B cell (primary cell): ENCODE measurements around the gene ADGRD1. TPM values are rescaled to one million over a fixed set of nuclear protein-coding genes. Genes with fewer than 3 reads are reported as not detected.

Source experiments
- ATAC-seq: fragments of 200-7000 bp; cut with Tn5 transposase; one replicate; pipeline ENCODE4 v1.10.0; 2021; ENCODE audit warnings: low read depth, mild to moderate bottlenecking, moderate number of reproducible peaks, moderate library complexity
- CTCF ChIA-PET: fragments of 350-600 bp; sonication (Branson Sonifier 250); formaldehyde crosslinking; loops from one replicate; lab custom pipeline; 2021; ENCODE audit warnings: antibody characterized with exemption, inconsistent platforms; lab: Charles Lee
- POLR2A ChIA-PET: fragments of 350-600 bp; sonication (Branson Sonifier 250); formaldehyde crosslinking; loops from one replicate; lab custom pipeline; 2021; ENCODE audit warnings: antibody characterized with exemption; lab: Charles Lee
- DNase-seq: peaks from one replicate; pipeline ENCODE4 v3.0.0; 2013
- H2AFZ ChIP-seq: 2 replicates; pipeline ENCODE4 v1.6.1; 2012; ENCODE audit warnings: mild to moderate bottlenecking, low read depth, low read length; ENCODE audit not compliant: insufficient read depth, poor library complexity, severe bottlenecking
- H3K27ac ChIP-seq, 2 donors: 1 replicate in 1 of 2; 2 replicates in 1 of 2; pipeline ENCODE4 v1.5.1; 2012 to 2013; ENCODE audit warnings: low read length in 2 of 2, mild to moderate bottlenecking in 2 of 2, moderate library complexity in 1 of 2
- H3K27me3 ChIP-seq, 4 experiments: fragments of 200-600 bp in 1 of 4; sonication (generic) in 1 of 4; replicated peaks in 1 of 4; 1 replicate in 2 of 4; 2 replicates in 2 of 4; pipeline versions ENCODE4 v1.6.1 to v1.7.0; 2013 to 2016; ENCODE audit warnings: low read length in 3 of 4, mild to moderate bottlenecking in 2 of 4, mixed read lengths in 1 of 4, moderate library complexity in 1 of 4; ENCODE audit not compliant: insufficient read depth in 4 of 4, control insufficient read depth in 3 of 4; ENCODE audit errors: control extremely low read depth in 1 of 4
- H3K36me3 ChIP-seq, 2 experiments: replicated peaks in 1 of 2; 1 replicate in 1 of 2; 2 replicates in 1 of 2; pipeline versions ENCODE4 v1.6.1 to v1.7.1; 2013; ENCODE audit warnings: low read length in 1 of 2; ENCODE audit not compliant: insufficient read depth in 2 of 2, control insufficient read depth in 1 of 2; ENCODE audit errors: control extremely low read depth in 1 of 2, extremely low read depth in 1 of 2
- H3K4me1 ChIP-seq, 2 donors: fragments of 200-600 bp in 1 of 2; sonication (generic) in 1 of 2; 1 replicate in 1 of 2; 2 replicates in 1 of 2; pipeline versions ENCODE4 v1.5.1 to v1.6.1; 2013 to 2017; ENCODE audit warnings: low read length in 2 of 2; ENCODE audit not compliant: control insufficient read depth in 2 of 2, insufficient read depth in 2 of 2
- H3K4me2 ChIP-seq: replicated peaks from 2 replicates; pipeline ENCODE3; 2012; ENCODE audit warnings: mild to moderate bottlenecking, low read depth, low read length; ENCODE audit not compliant: poor library complexity, severe bottlenecking
- H3K4me3 ChIP-seq, 5 experiments: fragments of 200-600 bp in 1 of 5; sonication (generic) in 1 of 5; 1 replicate in 3 of 5; 2 replicates in 2 of 5; pipeline versions ENCODE4 v1.5.1 to v1.7.0; 2011 to 2016; ENCODE audit warnings: low read length in 4 of 5, mild to moderate bottlenecking in 4 of 5, low read depth in 2 of 5, control low read depth in 1 of 5, moderate library complexity in 1 of 5; ENCODE audit not compliant: insufficient read depth in 1 of 5; ENCODE audit errors: control extremely low read depth in 1 of 5, extremely low read depth in 1 of 5
- H3K79me2 ChIP-seq: fragments of 200-600 bp; sonication (generic); one replicate; pipeline ENCODE4 v1.6.0; 2016; ENCODE audit warnings: low read length; ENCODE audit not compliant: control insufficient read depth, insufficient read depth
- H3K9ac ChIP-seq: fragments of 200-600 bp; sonication (generic); 2 replicates; pipeline ENCODE4 v1.6.1; 2017; ENCODE audit warnings: mild to moderate bottlenecking, low read length, moderate library complexity
- H3K9me3 ChIP-seq, 3 donors: one replicate each; pipeline versions ENCODE4 v1.6.1 to v1.7.1; 2013; ENCODE audit warnings: low read length in 2 of 3; ENCODE audit not compliant: control insufficient read depth in 2 of 3, insufficient read depth in 1 of 3; ENCODE audit errors: control extremely low read depth in 1 of 3
- H4K20me1 ChIP-seq: 2 replicates; pipeline ENCODE4 v1.6.0; 2012; ENCODE audit warnings: mild to moderate bottlenecking, low read length; ENCODE audit not compliant: insufficient read depth, control insufficient read depth, poor library complexity, severe bottlenecking
- H3K27ac Mint-ChIP-seq: one replicate; pipeline ENCODE4 v1.8.0; 2021; ENCODE audit warnings: mixed read lengths
- H3K27me3 Mint-ChIP-seq: one replicate; pipeline ENCODE4 v1.8.0; 2021; ENCODE audit warnings: mixed read lengths
- H3K4me1 Mint-ChIP-seq: one replicate; pipeline ENCODE4 v1.8.0; 2021; ENCODE audit warnings: mixed read lengths
- H3K4me3 Mint-ChIP-seq: one replicate; pipeline ENCODE4 v1.8.0; 2021; ENCODE audit warnings: mixed read lengths
- H3K9me3 Mint-ChIP-seq: one replicate; pipeline ENCODE4 v1.8.0; 2022; ENCODE audit warnings: mixed read lengths; ENCODE audit not compliant: insufficient read depth
- EZH2 ChIP-seq: IDR thresholded peaks from 2 replicates; pipeline ENCODE4 v1.6.1; 2012; ENCODE audit warnings: borderline replicate concordance, low read depth, mild to moderate bottlenecking, moderate library complexity, low read length; ENCODE audit not compliant: insufficient read depth, poor library complexity, severe bottlenecking
- WGBS: methylation state at CpG from one replicate; pipeline ENCODE4 v1.1.5; 2013; ENCODE audit warnings: missing lambda C conversion rate; ENCODE audit not compliant: insufficient coverage; 5-methylcytosine and 5-hydroxymethylcytosine counted together
- intact Hi-C: fragments of 100-400 bp; cut with micrococcal nuclease; formaldehyde crosslinking; loops from one replicate; pipeline ENCODE4 v1.10.0; 2022
- polyA plus RNA-seq: library from polyadenylated mRNA; depleted of rRNA; stranded (reverse); fragments of >200 nt; gene quantifications from 2 replicates; pipeline ENCODE4 v1.2.3, GENCODE V29; 2012
- total RNA-seq, 2 donors: library from RNA; stranded (reverse); fragments of 120-200 nt in 1 of 2; gene quantifications; 1 replicate in 1 of 2; 2 replicates in 1 of 2; pipeline versions ENCODE4 v1.2.3 to v1.2.4, GENCODE V29; 2013 to 2022
- TF ChIP-seq, protein P1 (sequence below): fragments of 200-600 bp; IDR thresholded peaks from one replicate; pipeline ENCODE4 v1.8.0; 2022; ENCODE audit warnings: antibody characterized with exemption, mild to moderate bottlenecking

The ADGRD1 gene
- total and polyA plus RNA-seq, 2 donors (not counting 1 experiment from before 2014, with no cell fraction given): 1.1 to 2.2 TPM

GRCh38 chr12:131138638-131139362 lies 185.1 kb downstream of the ADGRD1 start:
- Histone ChIP-seq H2AFZ (no peak overlapping the region), H3K79me2 (no peaks in the 10 kb centered on the region), H3K27ac (no peak overlapping the region), H3K9ac (no peak overlapping the region), H3K4me3 (no peak overlapping the region), H4K20me1 (no peaks in the 10 kb centered on the region), H3K9me3 (no peaks in the 10 kb centered on the region), H3K36me3 (no peaks in the 10 kb centered on the region), H3K4me2 (no peak overlapping the region), H3K4me1 (no peaks in the 10 kb centered on the region), H3K27me3 (no peaks in the 10 kb centered on the region)
- ATAC-seq (no peak), DNase-seq (no peak)
- Mint-ChIP-seq H3K9me3 (no peaks in the 10 kb centered on the region), H3K27ac (no peak overlapping the region), H3K4me3 (no peak overlapping the region), H3K27me3 (peaks cover 4% of the 10 kb centered on the region), H3K4me1 (peaks cover 2% of the 10 kb centered on the region)
- TF ChIP-seq EZH2: no peak
- TF ChIP-seq, protein P1, sequence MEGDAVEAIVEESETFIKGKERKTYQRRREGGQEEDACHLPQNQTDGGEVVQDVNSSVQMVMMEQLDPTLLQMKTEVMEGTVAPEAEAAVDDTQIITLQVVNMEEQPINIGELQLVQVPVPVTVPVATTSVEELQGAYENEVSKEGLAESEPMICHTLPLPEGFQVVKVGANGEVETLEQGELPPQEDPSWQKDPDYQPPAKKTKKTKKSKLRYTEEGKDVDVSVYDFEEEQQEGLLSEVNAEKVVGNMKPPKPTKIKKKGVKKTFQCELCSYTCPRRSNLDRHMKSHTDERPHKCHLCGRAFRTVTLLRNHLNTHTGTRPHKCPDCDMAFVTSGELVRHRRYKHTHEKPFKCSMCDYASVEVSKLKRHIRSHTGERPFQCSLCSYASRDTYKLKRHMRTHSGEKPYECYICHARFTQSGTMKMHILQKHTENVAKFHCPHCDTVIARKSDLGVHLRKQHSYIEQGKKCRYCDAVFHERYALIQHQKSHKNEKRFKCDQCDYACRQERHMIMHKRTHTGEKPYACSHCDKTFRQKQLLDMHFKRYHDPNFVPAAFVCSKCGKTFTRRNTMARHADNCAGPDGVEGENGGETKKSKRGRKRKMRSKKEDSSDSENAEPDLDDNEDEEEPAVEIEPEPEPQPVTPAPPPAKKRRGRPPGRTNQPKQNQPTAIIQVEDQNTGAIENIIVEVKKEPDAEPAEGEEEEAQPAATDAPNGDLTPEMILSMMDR: no peak
- intact Hi-C loops: no loop called here
- 86% methylated on average over 34 of the region's 34 CpGs for WGBS
- POLR2A ChIA-PET: no interaction called here
- CTCF ChIA-PET: no interaction called here

GRCh38 chr12:131139363-131140068 lies 185.8 kb downstream of the ADGRD1 start:
- Mint-ChIP-seq H3K27me3 (peaks cover 4% of the 10 kb centered on the region), H3K4me3 (no peak overlapping the region), H3K27ac (no peak overlapping the region), H3K9me3 (no peaks in the 10 kb centered on the region), H3K4me1 (peaks cover 2% of the 10 kb centered on the region)
- no peak for ATAC-seq
- no peaks in the 10 kb centered on the region for H3K4me1 ChIP-seq
- no peak overlapping the region for H3K27ac ChIP-seq
- no peaks in the 10 kb centered on the region for H3K79me2 ChIP-seq
- ChIA-PET POLR2A (no interaction called here), CTCF (no interaction called here)
- H3K9me3 ChIP-seq: no peaks in the 10 kb centered on the region
- intact Hi-C loops: no loop called here
- H3K4me2 ChIP-seq: no peak overlapping the region
- WGBS: 93% methylated on average over 27 of the region's 27 CpGs
- H3K27me3 ChIP-seq: no peaks in the 10 kb centered on the region
- no peak overlapping the region for H3K9ac ChIP-seq
- no peak overlapping the region for H3K4me3 ChIP-seq
- no peak for TF ChIP-seq EZH2
- TF ChIP-seq, protein P1: no peak
- H2AFZ ChIP-seq: no peak overlapping the region
- no peak for DNase-seq
- H4K20me1 ChIP-seq: no peaks in the 10 kb centered on the region
- H3K36me3 ChIP-seq: no peaks in the 10 kb centered on the region
